ENCODE results near the gene MAP4K3. TPM values are rescaled to one million over a fixed set of nuclear protein-coding genes. Genes with fewer than 3 reads are reported as not detected.
A peak's percentile ranks its signal among the peaks of the same experiment; 100 is the strongest.

Gene MAP4K3
- total and polyA plus RNA-seq, 10 of the 15 experiments (the other 5 are each of a cell fraction or from before 2014, with no cell fraction given): 0.04 to 0.95 (median 0.21) TPM; not detected in 1

DNA sequence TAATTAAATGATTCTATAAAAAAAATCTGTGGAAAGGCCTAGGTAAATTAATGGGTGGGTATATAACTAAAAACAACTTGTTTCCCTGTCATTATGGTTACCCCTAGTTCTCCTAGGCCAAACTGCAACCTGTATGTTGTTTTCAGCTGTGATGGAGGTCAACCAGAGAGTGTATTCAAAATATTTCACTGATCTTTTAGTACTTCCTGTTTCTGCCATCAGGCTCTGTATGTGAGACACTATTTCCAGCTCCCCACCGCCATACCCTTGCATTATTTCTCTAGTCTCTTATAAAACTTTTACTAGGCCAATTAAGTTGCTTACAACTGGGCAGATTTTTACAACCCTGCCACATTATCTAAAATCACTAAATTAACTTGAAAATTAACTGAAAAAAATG lies 172.4 kb downstream of the MAP4K3 start:
- ChIA-PET POLR2A (no interaction called here), CTCF (interaction anchor here (0.8 kb wide), 1 partner anchor 36 kb away, joined by 3 read pairs; no protein-coding TSS in a partner anchor), RAD21 (ENCODE audit: unreplicated experiment) (interaction anchor here (0.9 to 1.2 kb wide), 4 partner anchors 55 to 464 kb away, joined by 3 read pairs; no protein-coding TSS in a partner anchor), SMC1A (ENCODE audit: uncharacterized antibody, unreplicated experiment) (interaction anchor here (0.9 to 4.3 kb wide), 6 partner anchors 10 to 317 kb away, joined by 3 to 13 read pairs (median 4); no protein-coding TSS in a partner anchor)
- Histone ChIP-seq H4K20me1 (ENCODE audit: control insufficient read depth, insufficient read depth) (no peaks in the 10 kb centered on the region), H3K4me1 (ENCODE audit: control insufficient read depth, insufficient read depth, low read length) (peaks cover 29% of the 10 kb centered on the region; the same call in 1 of the 2 replicates), H3K27ac (ENCODE audit: control insufficient read depth, insufficient read depth) (peak overlapping the region; percentile 14), H3K27me3 (replicated peaks in 1 of 2; ENCODE audit: control insufficient read depth in 2 of 2, insufficient read depth in 2 of 2, low read length in 1 of 2) (no peaks in the 10 kb centered on the region), H3K4me3 (no peak overlapping the region), H3K9me3 (replicated peaks; ENCODE audit: control insufficient read depth, insufficient read depth, low read length) (no peaks in the 10 kb centered on the region), H3K9ac (ENCODE audit: control insufficient read depth, insufficient read depth, low read length) (no peak overlapping the region), H3K36me3 (ENCODE audit: control insufficient read depth in 2 of 2, insufficient read depth in 2 of 2, low read length in 1 of 2) (no peaks in the 10 kb centered on the region), H3K79me2 (ENCODE audit: control insufficient read depth, insufficient read depth, low read length) (no peaks in the 10 kb centered on the region), H3K4me2 (ENCODE audit: control insufficient read depth, insufficient read depth) (peak overlapping the region; percentile 61; the same call in 1 of the 2 replicates), H2AFZ (ENCODE audit: control insufficient read depth, low read depth, low read length) (peak overlapping the region; percentile 35; the same call in 1 of the 2 replicates)
- in situ Hi-C loops (cut with MboI) (no loop called here), intact Hi-C loops (cut with micrococcal nuclease; ENCODE audit: unreplicated experiment) (loop anchor here (10.0 kb wide), 1 partner anchor 230 kb away; no protein-coding TSS in a partner anchor)
- TF ChIP-seq TBL1XR1 (IDR thresholded peaks at IDR 0.05; ENCODE audit: low read depth, low read length) (no peak), ZSCAN29 (IDR thresholded peaks at IDR 0.05) (no peak), ZBED1 (IDR thresholded peaks at IDR 0.05; ENCODE audit: borderline replicate concordance) (no peak), EZH2 (IDR thresholded peaks at IDR 0.05; ENCODE audit: borderline replicate concordance, control insufficient read depth, low read depth, low read length) (no peak), NFXL1 (IDR thresholded peaks at IDR 0.05; ENCODE audit: borderline replicate concordance) (no peak), SP1 (IDR thresholded peaks at IDR 0.05; ENCODE audit: low read depth, low read length) (no peak), MXI1 (IDR thresholded peaks at IDR 0.05; ENCODE audit: low read depth, low read length) (no peak), JUND (IDR thresholded peaks at IDR 0.05; ENCODE audit: low read depth, low read length) (no peak), CBX3 (IDR thresholded peaks at IDR 0.05; ENCODE audit: borderline replicate concordance, low read depth) (no peak), PAX5 (IDR thresholded peaks at IDR 0.05; ENCODE audit: borderline replicate concordance, low read depth, low read length) (no peak), ZNF622 (IDR thresholded peaks at IDR 0.05) (no peak), FOXM1 (IDR thresholded peaks at IDR 0.05; ENCODE audit: low read depth, low read length) (no peak)
- 0% methylated on average over 1 of the region's 1 CpG for WGBS (ENCODE audit: insufficient coverage, insufficient replicate concordance, low lambda C conversion rate, missing lambda C conversion rate)
- ATAC-seq (peak; percentile 79), DNase-seq (ENCODE audit: low read depth, low spot score) (no peak), FAIRE-seq (no peak)
- no TSS peak for BruUV-seq (replicated peaks)
